ENCODE data around the gene MRI1. TPM values are rescaled to one million over a fixed set of nuclear protein-coding genes. Genes with fewer than 3 reads are reported as not detected.

MRI1 gene
- total RNA-seq, 2 donors from 2014 or later: 19.6 to 29.6 TPM

DNA sequence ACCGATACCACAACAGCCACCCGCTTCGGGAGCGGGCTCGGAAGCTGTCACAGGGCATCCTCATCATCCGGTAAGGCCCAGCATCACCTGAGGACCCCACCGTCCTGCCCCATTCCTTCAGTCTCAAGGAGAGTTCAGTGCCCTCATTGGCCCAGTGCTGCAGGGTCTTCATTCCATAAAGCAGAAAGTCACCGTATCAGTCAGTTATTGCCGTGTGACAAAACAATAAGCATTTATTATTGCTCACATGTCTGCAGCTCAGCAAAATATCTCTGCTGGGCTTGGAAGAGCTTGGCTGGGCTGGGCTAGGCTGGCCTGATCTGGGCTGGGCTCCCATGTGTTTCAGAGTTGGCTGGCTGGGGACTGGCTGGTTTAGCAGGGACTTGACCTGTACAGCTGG lies 8.1 kb upstream of the MRI1 start:
- Histone ChIP-seq H3K36me3 (ENCODE audit: control insufficient read depth, insufficient read depth, low read length) (peaks cover 65% of the 10 kb centered on the region), H3K4me1 (ENCODE audit: control insufficient read depth, insufficient read depth, low read length) (no peaks in the 10 kb centered on the region), H3K4me3 (ENCODE audit: low read length) (no peak overlapping the region), H3K27me3 (ENCODE audit: control insufficient read depth, insufficient read depth, low read length, poor library complexity, severe bottlenecking) (no peaks in the 10 kb centered on the region), H3K9ac (ENCODE audit: extremely low read depth, low read length, poor library complexity, severe bottlenecking) (no peak overlapping the region), H3K27ac (ENCODE audit: low read depth, low read length) (no peak overlapping the region), H3K9me3 (ENCODE audit: control insufficient read depth, low read length) (no peaks in the 10 kb centered on the region)
- TF ChIP-seq CTCF (conservative IDR thresholded peaks at IDR 0.05): no peak
- H3K4me1 Mint-ChIP-seq: no peaks in the 10 kb centered on the region
- H3K36me3 Mint-ChIP-seq (ENCODE audit: low read depth): peaks cover 70% of the 10 kb centered on the region
- no peak overlapping the region for H3K27ac Mint-ChIP-seq
- 84 to 96% methylated on average over 9 of the region's 9 CpGs for WGBS, 2 experiments (ENCODE audit: insufficient coverage in 1 of 2, insufficient read length in 1 of 2)
- no peak overlapping the region for H3K4me3 Mint-ChIP-seq
- no peaks in the 10 kb centered on the region for H3K27me3 Mint-ChIP-seq (ENCODE audit: insufficient read depth)
- no peak for DNase-seq
- H3K9me3 Mint-ChIP-seq: no peaks in the 10 kb centered on the region

GRCh38 chr19:13757805-13758772 lies 6.2 kb upstream of the MRI1 start:
- DNase-seq: no peak
- 90 to 92% methylated on average over 15 of the region's 15 CpGs for WGBS, 2 experiments (ENCODE audit: insufficient coverage in 1 of 2, insufficient read length in 1 of 2)
- Mint-ChIP-seq H3K27me3 (ENCODE audit: insufficient read depth) (no peaks in the 10 kb centered on the region), H3K4me3 (no peak overlapping the region), H3K9me3 (no peaks in the 10 kb centered on the region), H3K4me1 (no peaks in the 10 kb centered on the region), H3K36me3 (ENCODE audit: low read depth) (peaks cover 74% of the 10 kb centered on the region), H3K27ac (peak overlapping the region; percentile 14)
- Histone ChIP-seq H3K36me3 (ENCODE audit: control insufficient read depth, insufficient read depth, low read length) (peaks cover 69% of the 10 kb centered on the region), H3K4me3 (ENCODE audit: low read length) (no peak overlapping the region), H3K4me1 (ENCODE audit: control insufficient read depth, insufficient read depth, low read length) (no peaks in the 10 kb centered on the region), H3K27ac (ENCODE audit: low read depth, low read length) (no peak overlapping the region), H3K27me3 (ENCODE audit: control insufficient read depth, insufficient read depth, low read length, poor library complexity, severe bottlenecking) (no peaks in the 10 kb centered on the region), H3K9me3 (ENCODE audit: control insufficient read depth, low read length) (no peaks in the 10 kb centered on the region), H3K9ac (ENCODE audit: extremely low read depth, low read length, poor library complexity, severe bottlenecking) (no peak overlapping the region)
- TF ChIP-seq CTCF (conservative IDR thresholded peaks at IDR 0.05): no peak

DNA sequence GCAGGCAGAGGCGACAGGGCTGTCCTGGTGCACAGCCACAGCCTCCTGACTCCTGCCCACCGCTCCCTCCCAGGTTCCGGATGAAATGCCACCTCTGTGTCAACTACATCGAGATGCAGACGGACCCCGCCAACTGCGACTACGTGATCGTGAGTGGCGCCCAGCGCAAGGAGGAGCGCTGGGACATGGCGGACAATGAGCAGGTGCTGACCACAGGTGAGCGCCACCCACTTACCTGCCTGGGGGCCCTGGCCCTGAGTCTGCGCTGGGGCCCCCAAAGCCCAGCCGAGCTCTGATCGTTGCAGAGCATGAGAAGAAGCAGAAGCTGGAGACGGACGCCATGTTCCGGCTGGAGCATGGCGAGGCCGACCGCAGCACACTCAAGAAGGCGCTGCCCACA lies 5.5 kb upstream of the MRI1 start:
- no peak for DNase-seq
- Histone ChIP-seq H3K4me1 (ENCODE audit: control insufficient read depth, insufficient read depth, low read length) (no peaks in the 10 kb centered on the region), H3K27ac (ENCODE audit: low read depth, low read length) (no peak overlapping the region), H3K9me3 (ENCODE audit: control insufficient read depth, low read length) (no peaks in the 10 kb centered on the region), H3K27me3 (ENCODE audit: control insufficient read depth, insufficient read depth, low read length, poor library complexity, severe bottlenecking) (no peaks in the 10 kb centered on the region), H3K4me3 (ENCODE audit: low read length) (no peak overlapping the region), H3K9ac (ENCODE audit: extremely low read depth, low read length, poor library complexity, severe bottlenecking) (no peak overlapping the region), H3K36me3 (ENCODE audit: control insufficient read depth, insufficient read depth, low read length) (peaks cover 72% of the 10 kb centered on the region)
- Mint-ChIP-seq H3K9me3 (peaks cover 1% of the 10 kb centered on the region), H3K4me1 (no peaks in the 10 kb centered on the region), H3K27ac (no peak overlapping the region), H3K27me3 (ENCODE audit: insufficient read depth) (no peaks in the 10 kb centered on the region), H3K36me3 (ENCODE audit: low read depth) (peaks cover 72% of the 10 kb centered on the region), H3K4me3 (no peak overlapping the region)
- no peak for TF ChIP-seq CTCF (conservative IDR thresholded peaks at IDR 0.05)
- 97 to 99% methylated on average over 20 to 24 of the region's 24 CpGs for WGBS, 2 experiments (ENCODE audit: insufficient coverage in 1 of 2, insufficient read length in 1 of 2)
